GM19239 (cell line): Measurements from ENCODE around the gene RAB4A.
"Not testable (repeated sequence)": the region's sequence is repeated elsewhere in the genome, so short reads cannot be mapped to it uniquely, and the experiment has no call there.

Experiments
- DNase-seq: peaks from one replicate; pipeline ENCODE4 v3.0.0; 2011; ENCODE audit warnings: low spot score; ENCODE audit not compliant: insufficient read length
- FAIRE-seq: peaks from 2 replicates; lab custom pipeline; 2011; peaks lifted over from hg19 to GRCh38; lab: Jason Lieb, UNC

The RAB4A gene

GRCh38 chr1:229291686-229292085, 20.8 kb downstream of the RAB4A start:
- not testable (repeated sequence) for FAIRE-seq

GRCh38 chr1:229293528-229294204, 22.8 kb downstream of the RAB4A start:
- DNase-seq, result no peak
- no peak for FAIRE-seq

More at GRCh38 chr1:229291686-229292085, 20.8 kb downstream of the RAB4A start:
- not testable (repeated sequence) for DNase-seq

GRCh38 chr1:229295745-229296144, 24.8 kb downstream of the RAB4A start:
- no peak for DNase-seq
- no peak for FAIRE-seq

- DNase-seq (no peak), FAIRE-seq (no peak)
These were observed 25.6 kb downstream of the RAB4A start for GRCh38 chr1:229296541-229296941.

GRCh38 chr1:229297746-229298145, 26.8 kb downstream of the RAB4A start:
- DNase-seq (no peak), FAIRE-seq (no peak)

- FAIRE-seq, result no peak
- no peak for DNase-seq
These were observed 27.5 kb downstream of the RAB4A start for GRCh38 chr1:229298420-229298819.

- FAIRE-seq (no peak), DNase-seq (no peak)
These were observed 28.1 kb downstream of the RAB4A start for GRCh38 chr1:229298887-229299503.

GRCh38 chr1:229300099-229300757, 29.3 kb downstream of the RAB4A start:
- no peak for FAIRE-seq
- no peak for DNase-seq

GRCh38 chr1:229302740-229303139, 31.8 kb downstream of the RAB4A start:
- no peak for DNase-seq
- FAIRE-seq, result no peak

- DNase-seq (no peak), FAIRE-seq (no peak)
These were observed 32.9 kb downstream of the RAB4A start for GRCh38 chr1:229303855-229304254.

- DNase-seq, result no peak
- FAIRE-seq, result no peak
These were observed 34.5 kb downstream of the RAB4A start for GRCh38 chr1:229305392-229305791.

GRCh38 chr1:229309074-229309473, 38.2 kb downstream of the RAB4A start:
- no peak for FAIRE-seq
- DNase-seq, result no peak

GRCh38 chr1:229309684-229310083, 38.8 kb downstream of the RAB4A start:
- FAIRE-seq, result no peak

GRCh38 chr1:229310833-229311232, 39.9 kb downstream of the RAB4A start:
- FAIRE-seq (no peak), DNase-seq (no peak)

More at GRCh38 chr1:229309684-229310083, 38.8 kb downstream of the RAB4A start:
- DNase-seq, result no peak

- no peak for FAIRE-seq
- DNase-seq, result no peak
These were observed 45.3 kb downstream of the RAB4A start for GRCh38 chr1:229316166-229316565.

GRCh38 chr1:229318056-229318455, 47.1 kb downstream of the RAB4A start:
- DNase-seq (no peak), FAIRE-seq (no peak)

- FAIRE-seq (no peak), DNase-seq (no peak)
These were observed 48.6 kb downstream of the RAB4A start for GRCh38 chr1:229319487-229319886.

GRCh38 chr1:229323201-229323600, 52.3 kb downstream of the RAB4A start:
- FAIRE-seq (no peak), DNase-seq (no peak)

GRCh38 chr1:229323885-229324553, 53.1 kb downstream of the RAB4A start:
- DNase-seq, result no peak
- no peak for FAIRE-seq

- peak; percentile 18 for FAIRE-seq
These were observed 54.5 kb downstream of the RAB4A start for GRCh38 chr1:229325401-229325800.

More at GRCh38 chr1:229325401-229325800, 54.5 kb downstream of the RAB4A start:
- DNase-seq, result no peak
